Lower leg skin (tissue), 4 donors: ENCODE data around the gene DAP. TPM values are rescaled to one million over a fixed set of nuclear protein-coding genes. Genes with fewer than 3 reads are reported as not detected.
A peak's percentile ranks its signal among the peaks of the same experiment; 100 is the strongest.
"Not testable (repeated sequence)": the region's sequence is repeated elsewhere in the genome, so short reads cannot be mapped to it uniquely, and the experiment has no call there.

ENCODE experiments used
- DNase-seq, 2 donors: peaks; one replicate each; pipeline ENCODE4 v3.0.0-alpha.2; 2019; ENCODE audit warnings: low spot score in 2 of 2
- H3K4me3 ChIP-seq: fragments of 200-600 bp; sonication (generic); 2 replicates; pipeline ENCODE4 v1.5.1; 2017; ENCODE audit warnings: mild to moderate bottlenecking, low read depth; ENCODE audit not compliant: poor library complexity, severe bottlenecking
- CTCF ChIP-seq, 3 donors: fragments of 450-650 bp; IDR thresholded peaks; one replicate each; pipeline ENCODE4 v1.5.1; 2016; ENCODE audit warnings: antibody characterized with exemption in 3 of 3, mild to moderate bottlenecking in 3 of 3, moderate library complexity in 2 of 3
- POLR2A ChIP-seq, 2 donors: fragments of 450-650 bp; IDR thresholded peaks; one replicate each; pipeline ENCODE4 v1.6.1; 2016 to 2017; ENCODE audit warnings: antibody characterized with exemption in 2 of 2, mild to moderate bottlenecking in 1 of 2, moderate library complexity in 1 of 2
- WGBS, 2 donors: methylation state at CpG; one replicate each; pipeline ENCODE4 v1.1.5; 2018; 5-methylcytosine and 5-hydroxymethylcytosine counted together
- intact Hi-C: fragments of 100-400 bp; cut with DNase I; formaldehyde crosslinking; loops from one replicate; pipeline ENCODE4 v1.15.0; 2023; ENCODE audit warnings: low total_unique reads
- total RNA-seq, 4 donors: library from RNA; depleted of rRNA; stranded (reverse); fragments of >200 nt; gene quantifications; one replicate each; pipeline ENCODE4 v1.1.0, GENCODE V29; 2016

DAP gene
- total RNA-seq, 4 donors from 2014 or later: 36.4 to 41.9 (median 39.7) TPM

- TF ChIP-seq POLR2A (IDR thresholded peaks at IDR 0.05) (no peak), CTCF (IDR thresholded peaks at IDR 0.05) (no peak)
- 68 to 80% methylated on average over 6 of the region's 6 CpGs for WGBS, 2 donors
- no peak for DNase-seq
- intact Hi-C loops: no loop called here
- H3K4me3 ChIP-seq: no peak overlapping the region
These were observed 115.4 kb downstream of the DAP start for GRCh38 chr5:10645671-10646070.

GRCh38 chr5:10645146-10645545 lies 115.9 kb downstream of the DAP start:
- 95 to 98% methylated on average over 3 of the region's 3 CpGs for WGBS, 2 donors
- DNase-seq: peak in 1 of 2 donors; percentile 70
- intact Hi-C loops: no loop called here
- no peak for TF ChIP-seq POLR2A (IDR thresholded peaks at IDR 0.05)
- TF ChIP-seq CTCF (IDR thresholded peaks at IDR 0.05): no peak
- H3K4me3 ChIP-seq: no peak overlapping the region

DNA sequence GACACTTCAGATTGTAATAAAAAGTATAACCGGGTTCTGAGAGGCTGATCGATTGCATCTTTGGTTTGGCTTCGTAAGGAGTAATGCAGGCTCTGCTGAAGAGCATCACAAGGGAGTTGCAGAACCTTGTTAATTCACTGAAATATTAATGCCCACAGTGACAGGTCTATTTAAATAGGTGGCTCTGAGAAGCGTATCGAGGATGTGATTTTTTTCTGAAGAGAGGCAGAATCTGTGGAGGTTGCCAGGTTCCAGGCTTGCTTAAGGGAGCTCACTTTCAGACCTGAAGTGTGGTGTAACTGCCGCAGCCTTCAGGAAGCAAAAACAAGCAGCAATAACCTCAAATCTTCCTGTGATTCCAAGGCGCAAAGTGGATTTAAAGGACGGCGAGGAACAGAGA lies 116.8 kb downstream of the DAP start:
- H3K4me3 ChIP-seq: no peak overlapping the region
- peak in 1 of 2 donors; percentile 3 for DNase-seq
- TF ChIP-seq CTCF (IDR thresholded peaks at IDR 0.05) (no peak), POLR2A (IDR thresholded peaks at IDR 0.05) (no peak)
- intact Hi-C loops: no loop called here
- 78 to 83% methylated on average over 9 of the region's 9 CpGs for WGBS, 2 donors

DNA sequence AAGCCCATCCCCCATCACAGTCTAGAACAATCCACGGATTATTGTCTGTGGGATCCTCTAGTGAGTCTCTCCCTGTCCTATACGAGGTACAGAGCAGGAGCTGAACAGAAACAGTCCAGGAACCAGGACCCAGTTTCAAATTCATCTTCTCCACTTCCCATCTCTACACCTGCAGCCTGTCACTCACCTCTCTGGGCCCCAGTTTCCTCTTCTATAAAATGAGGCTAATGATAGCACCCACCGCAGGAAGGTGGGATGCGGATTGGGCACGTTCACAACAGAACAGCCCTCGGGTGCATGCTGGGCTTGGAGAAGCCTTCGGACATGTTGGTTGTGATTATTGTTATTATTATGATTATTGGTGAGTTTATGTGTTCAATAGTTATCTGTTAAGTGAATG lies 118.7 kb downstream of the DAP start:
- intact Hi-C loops: no loop called here

DNA sequence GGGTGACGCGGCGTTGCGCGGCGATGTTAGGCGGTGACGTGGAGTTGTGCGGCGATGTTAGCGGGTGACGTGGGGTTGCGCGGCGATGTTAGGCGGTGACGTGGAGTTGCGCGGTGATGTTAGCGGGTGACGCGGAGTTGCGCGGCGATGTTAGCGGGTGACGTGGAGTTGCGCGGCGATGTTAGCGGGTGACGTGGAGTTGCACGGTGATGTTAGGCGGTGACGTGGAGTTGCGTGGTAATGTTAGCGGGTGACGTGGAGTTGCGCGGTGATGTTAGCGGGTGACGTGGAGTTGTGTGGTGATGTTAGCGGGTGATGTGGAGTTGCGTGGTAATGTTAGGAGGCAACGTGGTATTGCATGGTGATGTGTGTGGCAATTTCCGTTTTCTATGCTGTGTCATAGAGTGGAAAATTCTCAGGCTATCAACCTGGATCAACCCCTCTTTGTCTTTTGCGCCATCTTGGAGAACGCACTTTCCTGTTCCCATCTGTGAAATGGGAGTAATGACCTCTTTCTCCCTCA lies 121.1 kb downstream of the DAP start:
- intact Hi-C loops: no loop called here
- TF ChIP-seq POLR2A (IDR thresholded peaks at IDR 0.05): no peak
- no peak for TF ChIP-seq CTCF (IDR thresholded peaks at IDR 0.05)
- WGBS, 2 donors: 95 to 99% methylated on average over 20 to 33 of the region's 48 CpGs
- DNase-seq: no peak
- no peak overlapping the region for H3K4me3 ChIP-seq

More for the DNA sequence above, 118.7 kb downstream of the DAP start:
- no peak overlapping the region for H3K4me3 ChIP-seq
- WGBS, 2 donors: 79% methylated on average over 7 of the region's 7 CpGs
- TF ChIP-seq CTCF (IDR thresholded peaks at IDR 0.05): no peak
- TF ChIP-seq POLR2A (IDR thresholded peaks at IDR 0.05): no peak
- peak in 1 of 2 donors; percentile 28 for DNase-seq

DNA sequence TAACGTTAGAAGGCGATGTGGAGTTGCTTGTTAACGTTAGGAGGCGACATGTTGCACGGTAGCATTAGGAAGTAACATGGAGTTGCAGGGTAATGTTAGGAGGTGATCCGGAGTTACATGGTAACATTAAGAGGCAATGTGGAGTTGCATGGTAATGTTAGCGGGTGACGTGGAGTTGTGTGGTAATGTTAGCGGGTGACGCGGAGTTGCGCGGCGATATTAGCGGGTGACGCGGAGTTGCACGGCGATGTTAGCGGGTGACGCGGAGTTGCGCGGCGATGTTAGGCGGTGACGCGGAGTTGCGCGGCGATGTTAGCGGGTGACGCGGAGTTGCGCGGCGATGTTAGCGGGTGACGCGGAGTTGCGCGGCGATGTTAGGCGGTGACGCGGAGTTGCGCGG lies 122.3 kb downstream of the DAP start:
- WGBS, 2 donors: 84 to 91% methylated on average over 35 to 46 of the region's 48 CpGs
- DNase-seq, H3K4me3 ChIP-seq, intact Hi-C loops: not testable (repeated sequence)
